CD1c-positive myeloid dendritic cell (primary cell): ENCODE measurements around the gene BCL2L13.
A peak's percentile ranks its signal among the peaks of the same experiment; 100 is the strongest.

Source experiments
- DNase-seq: peaks from one replicate; pipeline ENCODE4 v3.0.0-alpha.2; 2016; ENCODE audit errors: extremely low spot score

The BCL2L13 gene

GRCh38 chr22:17638432-17639246 is at the start of gene BCL2L13:
TSS of gene BCL2L13 (plus strand) at chr22:17638757. CDS start at chr22:17655712, 16,955 bp downstream.
- DNase-seq = peak; percentile 96

- no peak for DNase-seq
These were observed 48.7 kb upstream of the BCL2L13 start for GRCh38 chr22:17589810-17590375.

GRCh38 chr22:17590586-17590985 is 48.0 kb upstream of the BCL2L13 start:
- DNase-seq = no peak

GRCh38 chr22:17592201-17592600 is 46.4 kb upstream of the BCL2L13 start:
- DNase-seq = no peak

- no peak for DNase-seq
These were observed 42.3 kb upstream of the BCL2L13 start for GRCh38 chr22:17596226-17596625.

GRCh38 chr22:17597217-17597616 is 41.3 kb upstream of the BCL2L13 start:
- DNase-seq = no peak

GRCh38 chr22:17598318-17598717 is 40.2 kb upstream of the BCL2L13 start:
- DNase-seq = no peak

- no peak for DNase-seq
These were observed 37.5 kb upstream of the BCL2L13 start for GRCh38 chr22:17601031-17601430.

GRCh38 chr22:17603668-17604067 is 34.9 kb upstream of the BCL2L13 start:
- no peak for DNase-seq

- no peak for DNase-seq
These were observed 32.1 kb upstream of the BCL2L13 start for GRCh38 chr22:17606496-17606895.

- DNase-seq = no peak
These were observed 30.6 kb upstream of the BCL2L13 start for GRCh38 chr22:17607891-17608521.

GRCh38 chr22:17612057-17612456 is 26.5 kb upstream of the BCL2L13 start:
- DNase-seq = no peak

- no peak for DNase-seq
These were observed 25.3 kb upstream of the BCL2L13 start for GRCh38 chr22:17613280-17613679.

- peak; percentile 15 for DNase-seq
These were observed 10.6 kb upstream of the BCL2L13 start for GRCh38 chr22:17627961-17628405.

- peak; percentile 99 for DNase-seq
These were observed 10.0 kb upstream of the BCL2L13 start, which contains the start of gene ATP6V1E1 for GRCh38 chr22:17628406-17629172. TSS of gene ATP6V1E1 (minus strand) at chr22:17628749. CDS start at chr22:17628635, 114 bp downstream.

GRCh38 chr22:17629173-17629489 is 9.4 kb upstream of the BCL2L13 start:
- DNase-seq = no peak

- DNase-seq = peak; percentile 51
These were observed 8.9 kb upstream of the BCL2L13 start for GRCh38 chr22:17629641-17630040.

- DNase-seq = no peak
These were observed 7.4 kb upstream of the BCL2L13 start for GRCh38 chr22:17631076-17631565.

GRCh38 chr22:17633217-17633997 is 5.2 kb upstream of the BCL2L13 start:
- DNase-seq = no peak

GRCh38 chr22:17633998-17634323 is 4.6 kb upstream of the BCL2L13 start:
- DNase-seq = no peak

- DNase-seq = no peak
These were observed 3.9 kb upstream of the BCL2L13 start for GRCh38 chr22:17634696-17635095.
